CD4-positive, alpha-beta T cell treated with Interleukin-21 for 1 hour (primary cell): ENCODE data around the gene CDNF.
"Not testable (repeated sequence)": the region's sequence is repeated elsewhere in the genome, so short reads cannot be mapped to it uniquely, and the experiment has no call there.

Source experiments
- DNase-seq: peaks from one replicate; pipeline ENCODE4 v3.0.0-alpha.2; 2020

Gene CDNF

DNA sequence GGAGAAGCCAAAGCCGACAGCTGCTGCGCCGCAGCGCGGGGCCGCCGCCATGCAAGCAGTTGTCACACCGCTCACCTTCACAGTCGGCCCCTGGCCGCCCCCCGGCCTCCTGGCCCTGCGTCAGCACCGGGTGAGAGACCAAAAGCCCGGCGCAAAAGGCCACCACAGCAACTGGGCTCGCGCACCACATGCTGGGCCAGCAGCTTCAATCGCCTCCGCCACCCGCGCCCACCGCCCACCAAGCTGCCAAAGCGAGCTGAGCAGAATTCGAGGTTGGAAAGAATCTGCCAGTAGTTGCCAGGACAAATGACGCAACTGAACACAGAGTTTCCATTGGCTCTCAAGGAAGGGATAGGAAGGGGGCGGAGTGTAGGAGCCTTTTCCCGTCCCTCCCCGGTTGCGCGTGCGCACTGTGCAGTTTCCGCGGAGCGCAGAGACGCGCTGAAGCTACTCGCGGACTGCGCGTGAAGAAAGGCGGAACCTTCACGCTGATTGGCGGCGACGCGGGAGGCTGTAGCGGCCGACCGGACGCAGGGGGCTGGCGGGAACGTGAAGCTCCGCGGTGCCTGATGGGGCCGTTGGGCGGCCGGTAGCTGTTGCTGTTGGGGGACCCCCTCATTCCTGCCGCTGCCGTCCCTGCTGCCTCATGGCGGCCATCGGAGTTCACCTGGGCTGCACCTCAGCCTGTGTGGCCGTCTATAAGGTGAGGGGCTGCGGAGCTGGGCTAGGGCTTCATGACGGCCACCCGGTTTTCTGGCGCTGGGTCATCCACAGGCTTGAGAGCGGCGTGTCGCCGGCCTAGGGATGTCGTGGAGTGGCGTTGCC is at the start of gene CDNF, which contains the start of the genes HSPA14 and MSANTD7:
Gene CDNF (minus strand): TSS at position 281 of the 825 bp plus-strand sequence. CDS start 91 bp downstream, at position 190.
Gene HSPA14 (plus strand): TSS at position 550 of the 825 bp plus-strand sequence. CDS start 97 bp downstream, at position 647.
Gene MSANTD7 (plus strand): TSS at position 550 of the 825 bp plus-strand sequence. CDS start 3,979 bp downstream, outside the sequence.
- peak; percentile 99 for DNase-seq

DNA sequence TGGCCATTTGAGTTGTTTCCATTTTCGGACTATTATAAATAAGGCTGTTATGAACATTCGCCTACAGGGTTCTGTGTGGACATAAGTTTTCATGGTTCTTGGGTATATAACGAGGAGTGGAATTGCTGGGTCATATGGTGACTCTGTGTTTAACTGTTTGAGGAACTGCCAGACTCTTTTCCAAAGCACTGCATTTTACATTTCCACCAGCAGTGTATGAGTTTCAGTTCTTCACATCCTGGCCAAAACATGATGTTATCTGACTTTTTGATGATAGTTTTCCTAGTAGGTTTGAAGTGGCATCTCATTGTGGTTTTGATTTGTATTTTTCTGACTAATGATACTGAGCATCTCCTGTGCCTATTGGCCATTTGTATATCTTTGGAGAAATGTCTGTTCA is 46.2 kb upstream of the CDNF start:
- no peak for DNase-seq

DNA sequence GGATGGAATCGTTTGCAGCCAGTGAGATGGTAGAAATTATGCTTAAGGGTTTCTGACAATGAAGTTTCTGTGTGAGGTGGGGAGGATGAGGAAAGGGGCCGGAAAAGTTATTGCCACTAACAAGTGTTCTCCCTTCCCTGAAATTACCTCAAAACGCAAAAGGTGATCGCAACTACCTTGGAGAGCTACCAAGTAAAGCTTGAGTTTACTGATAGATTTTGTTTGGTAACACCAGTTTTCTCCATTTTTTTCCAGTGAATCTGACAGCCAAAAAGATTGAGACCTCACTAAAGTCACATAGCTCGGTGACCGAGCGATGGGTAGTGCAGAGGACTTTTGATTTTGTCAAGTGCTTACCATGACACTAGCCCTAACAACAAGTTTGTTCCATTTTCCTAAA is 42.4 kb upstream of the CDNF start:
- no peak for DNase-seq

DNA sequence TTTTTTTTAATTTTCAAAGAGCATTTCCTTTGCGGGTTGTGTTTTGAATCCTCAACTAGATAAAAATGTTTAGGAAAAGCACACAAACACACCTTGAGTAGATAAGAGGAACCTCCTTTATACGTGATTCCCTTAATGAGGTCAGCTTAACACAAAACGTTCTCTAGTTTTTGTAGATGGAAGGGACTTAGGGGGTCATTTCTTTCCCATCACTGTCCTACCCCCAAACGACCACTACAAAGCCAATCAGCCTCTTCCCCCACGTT is 42.0 kb upstream of the CDNF start:
- no peak for DNase-seq

DNA sequence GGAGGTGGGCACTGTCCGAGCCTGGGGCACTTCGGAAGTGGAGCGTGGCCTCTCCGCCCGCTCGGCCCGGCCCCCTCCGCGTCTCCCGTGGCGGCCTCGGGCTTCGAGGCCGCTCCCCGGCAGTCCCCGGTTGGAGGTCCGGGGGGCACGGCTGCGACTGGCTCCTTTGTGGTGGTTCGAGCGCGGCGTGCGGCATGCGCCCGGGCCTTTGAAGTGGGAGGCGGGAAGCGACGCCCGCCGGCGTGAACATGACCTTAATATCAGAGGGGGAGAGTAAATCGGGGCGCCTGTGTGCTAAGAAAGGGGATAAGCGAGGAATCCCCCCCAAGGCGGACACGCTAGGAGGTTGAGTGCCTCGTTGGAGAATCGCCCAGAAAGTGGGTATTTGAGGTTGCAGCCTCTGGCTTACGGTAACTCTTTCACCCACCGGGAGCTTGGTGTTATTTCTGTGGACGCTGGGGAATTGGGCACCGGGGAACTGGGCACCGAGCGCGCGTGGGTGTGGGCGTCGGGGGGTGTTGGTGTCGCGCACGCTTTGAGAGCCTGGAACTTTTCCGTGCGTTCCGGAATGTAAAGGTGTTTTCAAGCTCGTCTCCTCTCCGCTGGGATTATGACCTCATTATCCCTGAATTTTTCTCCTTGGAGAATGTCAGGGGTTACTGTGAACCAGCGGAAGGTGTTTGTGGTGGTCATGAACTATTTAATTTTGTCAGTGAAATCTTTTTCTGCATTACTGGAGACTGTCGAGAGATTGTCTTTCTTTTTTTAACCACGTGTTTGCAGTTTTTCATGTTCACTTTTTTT is 41.5 kb upstream of the CDNF start:
- DNase-seq, result peak; percentile 42

DNA sequence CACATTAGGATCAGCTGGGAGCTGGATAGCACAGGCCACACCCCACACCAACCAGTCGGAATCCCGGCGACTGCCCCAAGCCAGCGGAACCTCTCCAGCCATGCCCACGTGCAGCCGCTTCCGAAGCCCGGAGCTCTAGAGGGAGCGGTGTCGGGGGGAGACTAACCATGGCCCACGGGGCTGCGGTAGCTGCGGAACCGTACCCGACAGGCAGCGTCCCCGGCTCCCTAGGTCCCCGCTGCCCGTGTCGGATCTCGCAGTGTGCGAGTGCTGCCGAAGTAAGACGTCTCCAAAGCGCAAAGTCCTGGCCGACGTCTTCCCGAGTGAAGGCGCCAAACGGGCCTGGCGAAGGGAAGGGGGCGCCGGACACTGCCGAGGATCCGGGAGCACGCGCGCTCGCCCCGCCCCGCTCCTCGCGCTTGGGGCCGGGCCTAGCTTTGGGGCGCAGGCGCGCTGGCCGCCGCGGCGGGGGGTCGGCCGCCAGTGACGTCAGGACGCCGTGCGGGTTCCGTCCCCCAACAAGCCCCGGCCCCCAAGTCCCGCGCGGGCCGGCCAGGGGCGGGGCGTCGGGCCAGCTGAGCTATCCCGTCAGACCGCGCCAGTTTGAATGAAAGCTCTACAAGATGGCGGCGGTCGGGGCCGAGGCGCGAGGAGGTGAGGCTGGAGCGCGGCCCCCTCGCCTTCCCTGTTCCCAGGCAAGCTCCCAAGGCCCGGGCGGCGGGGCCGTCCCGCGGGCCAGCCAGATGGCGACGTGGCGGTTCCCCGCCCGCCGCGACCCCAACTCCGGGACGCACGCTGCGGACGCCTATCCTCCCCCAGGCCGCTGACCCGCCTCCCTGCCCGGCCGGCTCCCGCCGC is 40.7 kb upstream of the CDNF start, which contains the start of gene SUV39H2:
Gene SUV39H2 (plus strand): TSS at position 601 of the 858 bp plus-strand sequence. CDS start 23 bp downstream, at position 624.
- peak; percentile 93 for DNase-seq

DNA sequence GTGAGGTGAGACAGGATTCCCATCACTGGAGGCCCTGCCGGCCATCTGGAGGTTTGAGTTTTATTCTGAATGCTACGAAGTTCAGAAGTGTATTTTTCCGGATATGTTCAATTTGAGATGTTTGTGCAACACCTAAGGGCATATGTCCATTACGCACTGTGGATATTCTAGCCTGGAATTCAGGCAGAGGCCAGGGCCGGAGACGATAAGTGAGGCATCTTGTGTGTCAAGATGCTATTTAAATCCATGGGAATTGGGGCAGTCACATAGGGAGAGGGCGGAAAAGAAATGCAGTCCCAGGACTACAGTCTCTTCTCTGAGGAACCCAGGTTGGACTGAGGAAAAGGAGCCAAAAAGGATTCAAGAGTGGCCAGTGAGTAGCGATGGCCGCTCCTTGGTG is 38.9 kb upstream of the CDNF start:
- DNase-seq, result no peak

DNA sequence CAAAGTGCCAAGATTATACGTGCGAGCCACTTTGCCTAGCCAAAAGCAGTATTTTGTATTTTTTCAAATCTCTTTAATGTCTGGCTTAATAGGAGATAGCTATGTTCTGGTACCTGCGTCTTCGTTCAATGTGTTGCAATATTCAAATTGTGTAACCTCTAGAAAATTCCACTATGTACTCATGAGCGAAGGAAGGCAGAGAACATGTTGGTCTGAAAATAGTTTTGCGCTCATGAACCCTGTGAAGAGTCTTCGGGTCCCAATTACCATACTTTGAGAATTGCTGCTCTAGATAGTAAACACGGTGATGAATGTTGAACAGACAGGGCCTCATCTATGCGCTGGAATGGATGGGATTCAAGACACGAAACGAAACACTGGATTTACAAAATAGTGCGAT is 38.1 kb upstream of the CDNF start:
- DNase-seq, result no peak

DNA sequence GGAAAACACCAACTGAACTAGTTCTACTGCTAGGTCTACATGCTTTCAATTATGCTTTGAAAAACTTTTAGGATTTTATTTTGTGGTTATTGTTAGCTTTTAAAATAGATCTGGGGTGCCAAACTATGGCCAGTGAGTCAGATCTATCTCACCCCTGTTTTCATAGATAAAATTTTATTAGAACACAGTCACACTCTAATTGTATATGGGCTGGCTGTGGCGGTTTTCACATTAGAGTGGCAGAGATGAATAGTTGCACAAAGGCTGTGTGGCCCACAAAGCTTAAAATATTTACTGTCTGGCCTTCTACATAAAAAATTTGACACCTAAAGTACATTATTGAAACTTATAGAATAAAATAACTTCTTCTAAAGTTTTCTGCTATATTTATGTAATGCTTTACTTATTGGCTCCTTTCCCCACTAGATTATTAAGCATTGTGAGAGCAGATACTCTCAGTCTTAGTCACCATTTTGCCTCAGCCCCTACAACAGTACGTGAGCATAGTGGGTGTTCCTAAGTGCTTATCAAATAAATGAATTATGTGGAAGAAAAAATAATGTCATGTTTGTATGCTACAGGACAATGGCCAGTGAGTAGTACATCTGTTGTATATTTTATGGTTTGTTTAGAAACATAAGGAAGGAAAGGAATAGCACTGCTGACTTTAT is 35.4 kb upstream of the CDNF start:
- DNase-seq, result no peak

DNA sequence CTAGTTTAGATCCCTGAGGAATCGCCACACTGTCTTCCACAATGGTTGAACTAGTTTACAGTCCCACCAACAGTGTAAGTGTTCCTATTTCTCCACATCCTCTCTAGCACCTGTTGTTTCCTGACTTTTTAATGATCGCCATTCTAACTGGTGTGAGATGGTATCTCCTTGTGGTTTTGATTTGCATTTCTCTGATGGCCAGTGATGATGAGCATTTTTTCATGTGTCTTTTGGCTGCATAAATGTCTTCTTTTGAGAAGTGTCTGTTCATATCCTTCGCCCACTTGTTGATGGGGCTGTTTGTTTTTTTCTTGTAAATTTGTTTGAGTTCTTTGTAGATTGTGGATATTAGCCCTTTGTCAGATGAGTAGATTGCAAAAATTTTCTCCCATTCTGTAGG is 27.0 kb upstream of the CDNF start:
- not testable (repeated sequence) for DNase-seq

DNA sequence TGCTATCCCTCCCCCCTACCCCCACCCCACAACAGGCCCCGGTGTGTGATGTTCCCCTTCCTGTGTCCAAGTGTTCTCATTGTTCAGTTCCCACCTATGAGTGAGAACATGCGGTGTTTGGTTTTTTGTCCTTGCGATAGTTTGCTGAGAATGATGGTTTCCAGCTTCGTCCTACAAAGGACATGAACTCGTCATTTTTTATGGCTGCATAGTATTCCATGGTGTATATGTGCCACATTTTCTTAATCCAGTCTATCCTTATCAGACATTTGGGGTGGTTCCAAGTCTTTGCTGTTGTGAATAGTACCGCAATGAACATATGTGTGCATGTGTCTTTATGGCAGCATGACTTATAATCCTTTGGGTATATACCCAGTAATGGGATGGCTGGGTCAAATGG is 26.6 kb upstream of the CDNF start:
- not testable (repeated sequence) for DNase-seq

DNA sequence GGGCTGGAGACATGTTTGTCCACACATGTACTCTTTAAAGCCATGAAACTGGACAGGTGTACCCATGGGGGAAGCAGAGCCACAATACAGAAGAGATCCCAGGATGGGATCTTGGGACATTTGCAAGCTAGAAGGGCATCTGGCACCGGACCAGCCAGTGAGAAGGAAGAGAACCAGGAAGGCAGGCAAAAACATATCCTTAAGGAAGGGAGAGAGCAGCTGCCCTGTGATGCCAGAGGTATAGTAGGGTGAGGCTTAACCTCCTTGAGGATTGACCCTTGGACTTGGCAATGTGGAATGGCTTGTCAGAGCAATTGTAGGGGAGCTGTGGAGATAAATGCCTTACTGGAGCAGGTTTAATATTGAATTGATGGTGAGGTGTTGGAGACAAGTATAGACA is 23.0 kb upstream of the CDNF start:
- DNase-seq, result no peak

DNA sequence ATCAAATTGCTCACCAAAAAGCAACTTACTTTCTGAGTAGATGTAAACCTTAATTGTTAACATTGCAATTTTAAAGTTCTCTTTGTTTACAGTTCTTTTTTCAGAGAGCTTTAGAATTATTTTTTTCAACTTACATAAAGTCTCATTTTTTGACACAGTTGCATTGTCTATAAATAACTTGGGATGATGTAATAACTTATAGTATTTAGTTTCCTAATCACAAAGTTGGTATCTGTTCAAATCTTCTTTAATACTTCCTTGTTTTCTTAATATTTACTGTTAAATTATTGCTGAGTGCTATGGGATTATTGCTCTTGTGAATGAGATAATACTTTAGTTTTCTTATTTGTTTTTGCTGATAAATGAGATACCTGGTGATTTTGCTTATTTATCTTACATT is 21.9 kb upstream of the CDNF start:
- DNase-seq, result no peak

DNA sequence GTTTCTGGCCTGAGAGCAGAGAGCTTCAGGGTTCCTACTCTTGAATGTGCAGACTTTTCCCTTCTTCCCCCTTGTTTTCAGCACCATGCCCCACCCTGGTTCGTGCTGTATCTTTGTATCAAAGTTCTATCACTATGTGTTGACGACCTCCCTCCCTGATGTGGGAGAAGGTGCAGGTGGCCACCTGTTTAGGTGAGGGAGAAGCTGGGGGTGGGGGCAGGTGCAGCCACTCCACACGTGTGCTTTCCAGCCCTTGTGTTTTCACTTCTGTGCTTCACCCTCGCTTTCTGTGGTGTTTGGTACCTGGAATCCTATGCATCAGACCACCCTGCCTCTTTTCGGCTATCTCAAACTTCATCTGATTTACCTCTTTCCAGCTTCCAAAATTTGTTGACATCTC is 21.2 kb upstream of the CDNF start:
- DNase-seq, result no peak

DNA sequence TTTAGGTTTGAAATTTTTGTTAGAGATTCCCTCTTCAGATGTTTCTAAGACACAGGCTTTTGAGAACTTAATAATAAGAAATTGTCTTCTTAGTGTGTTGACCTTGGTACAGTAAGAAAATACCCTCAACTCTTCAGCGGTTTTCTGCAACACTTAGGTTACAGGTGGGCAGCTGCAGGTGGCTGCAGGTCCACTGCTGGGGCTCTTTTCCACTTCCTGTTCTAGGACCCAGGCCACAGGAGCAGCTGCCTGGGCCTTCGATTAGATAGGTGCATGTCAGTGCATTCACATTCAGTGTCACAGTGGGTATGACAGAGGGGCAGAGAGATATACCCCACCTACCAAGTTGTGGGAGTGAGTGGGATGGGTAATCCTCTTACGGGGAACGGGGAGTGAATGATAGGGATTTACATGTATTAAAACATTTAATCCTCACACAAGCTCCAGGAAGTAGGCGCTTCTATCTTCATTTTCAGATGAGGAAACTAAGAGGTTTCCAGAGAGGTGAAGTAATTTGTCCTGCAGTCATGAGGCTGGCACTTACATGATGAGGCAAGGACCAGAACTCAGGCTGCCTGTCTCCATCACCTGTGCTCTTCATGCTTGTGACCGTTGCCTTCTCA is 20.6 kb upstream of the CDNF start:
- no peak for DNase-seq

DNA sequence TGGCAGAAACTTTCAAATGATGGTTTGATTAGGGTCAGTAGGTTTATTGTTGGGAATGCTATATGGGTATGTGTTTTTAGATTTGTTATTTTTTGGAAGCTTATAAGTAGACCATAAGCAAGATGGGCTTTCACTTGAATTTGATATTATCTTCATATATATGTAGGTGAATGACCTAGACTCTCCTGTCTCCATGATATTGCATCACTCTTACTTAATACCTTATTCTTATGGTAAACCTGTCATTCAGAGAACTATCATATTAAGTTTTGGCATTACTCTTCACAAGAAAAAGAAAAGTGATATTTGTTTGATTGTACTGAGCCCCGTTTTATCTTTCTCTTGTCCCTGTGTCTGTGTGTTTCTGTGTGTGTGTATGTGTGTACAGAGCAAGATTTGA is 17.6 kb upstream of the CDNF start:
- no peak for DNase-seq

DNA sequence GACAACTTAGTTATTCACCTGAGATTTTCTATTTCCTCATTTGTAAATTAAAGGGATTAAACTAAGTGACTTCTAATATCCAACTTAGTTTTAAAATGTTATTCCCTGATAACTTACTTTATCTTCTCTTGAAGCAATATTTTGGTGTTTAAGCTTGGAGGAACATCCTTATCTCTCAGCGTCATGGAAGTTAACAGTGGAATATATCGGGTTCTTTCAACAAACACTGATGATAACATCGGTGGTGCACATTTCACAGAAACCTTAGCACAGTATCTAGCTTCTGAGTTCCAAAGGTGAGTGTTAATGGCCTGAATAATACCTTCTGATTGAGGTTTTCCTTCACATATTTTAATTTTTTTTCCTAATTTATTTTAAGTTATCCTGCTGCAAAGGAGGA is 14.4 kb upstream of the CDNF start:
- no peak for DNase-seq

DNA sequence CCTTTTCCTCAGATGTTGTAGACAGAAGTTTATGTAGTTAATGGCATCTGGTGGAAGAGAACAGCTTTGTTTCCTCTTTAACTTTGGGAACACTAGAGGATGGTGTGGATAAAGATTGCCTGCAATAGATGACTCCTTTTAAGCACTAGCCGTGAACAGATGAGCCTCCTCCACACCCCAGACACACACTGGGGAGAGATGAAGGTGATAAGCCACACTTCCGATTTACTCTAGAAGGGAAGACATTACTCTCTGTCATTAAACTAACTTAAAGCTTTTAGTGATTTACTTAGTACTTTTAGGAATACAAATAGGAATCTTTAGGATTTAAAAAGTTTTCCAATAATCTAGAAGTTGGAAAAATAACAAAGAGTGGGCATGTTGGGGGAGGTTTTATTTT is 7.1 kb upstream of the CDNF start:
- DNase-seq, result no peak

DNA sequence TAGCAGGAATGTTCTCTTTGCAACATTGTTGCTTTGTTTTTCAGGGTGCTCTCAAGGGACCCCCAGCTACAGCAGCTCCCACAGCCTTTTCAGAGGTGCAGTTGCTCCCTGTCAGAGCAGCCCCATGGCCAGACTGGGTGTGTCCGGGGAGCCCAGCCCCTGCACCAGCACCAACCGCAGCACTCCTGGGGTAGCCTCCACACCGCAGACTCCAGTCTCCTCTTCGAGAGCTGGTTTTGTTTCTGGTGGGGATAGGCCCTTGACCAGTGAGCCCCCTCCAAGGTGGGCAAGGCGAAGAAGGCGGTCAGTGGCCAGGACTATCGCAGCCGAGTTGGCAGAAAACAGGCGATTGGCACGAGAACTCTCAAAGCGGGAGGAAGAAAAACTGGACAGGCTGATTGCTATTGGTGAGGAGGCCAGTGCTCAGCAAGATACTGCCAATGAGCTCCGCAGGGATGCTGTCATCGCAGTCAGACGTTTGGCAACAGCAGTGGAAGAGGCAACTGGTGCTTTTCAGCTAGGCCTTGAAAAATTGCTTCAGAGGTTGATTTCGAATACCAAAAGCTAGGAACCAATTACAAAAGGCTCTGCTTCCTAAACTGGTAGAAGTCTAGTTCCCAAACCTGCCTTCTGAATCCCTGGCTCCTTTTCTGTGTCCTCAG is 5.6 kb upstream of the CDNF start:
- no peak for DNase-seq

DNA sequence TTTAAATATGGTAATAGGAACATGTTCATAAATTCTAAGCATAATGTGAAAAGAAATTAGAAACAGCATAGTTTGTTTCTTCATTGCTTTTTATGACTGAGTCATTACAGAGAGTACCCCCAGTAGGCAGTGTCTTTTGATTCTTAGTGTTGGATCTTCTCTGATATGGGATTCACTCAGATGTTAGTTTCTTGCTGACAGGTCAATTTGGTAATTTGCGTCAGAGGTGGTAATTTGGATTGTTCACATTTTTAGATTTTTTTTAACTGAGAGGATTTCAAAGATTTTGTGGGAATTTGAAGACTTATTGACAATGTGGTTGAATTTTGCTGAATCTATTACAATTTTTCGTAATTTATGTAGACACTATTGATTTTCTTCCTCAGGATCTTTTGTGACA is 2.3 kb upstream of the CDNF start:
- DNase-seq, result no peak

DNA sequence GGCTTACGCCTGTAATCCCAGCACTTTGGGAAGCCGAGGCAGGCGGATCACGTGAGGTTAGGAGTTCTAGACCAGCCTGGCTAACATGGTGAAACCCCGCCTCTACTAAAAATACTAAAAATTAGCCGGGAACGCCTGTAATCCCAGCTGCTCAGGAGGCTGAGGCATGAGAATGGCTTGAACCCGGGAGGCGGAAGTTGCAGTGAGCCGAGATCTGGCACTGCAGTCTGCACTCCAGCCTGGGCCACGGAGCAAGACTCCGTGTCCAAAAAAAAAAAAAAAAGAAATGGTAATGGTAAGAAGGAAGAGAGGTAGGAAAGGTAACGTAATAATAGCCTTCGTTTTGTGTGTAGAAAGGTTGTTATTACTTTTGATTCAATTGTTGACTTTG is 1.5 kb upstream of the CDNF start:
- no peak for DNase-seq
